Hindlimb muscle (tissue), 1 donor: ENCODE results near the gene INPP5D. TPM values are rescaled to one million over a fixed set of nuclear protein-coding genes. Genes with fewer than 3 reads are reported as not detected.
"Not testable (repeated sequence)": the region's sequence is repeated elsewhere in the genome, so short reads cannot be mapped to it uniquely, and the experiment has no call there.

Source experiments
- DNase-seq: peaks from one replicate; pipeline ENCODE4 v3.0.0-alpha.2; 2013
- polyA plus RNA-seq: library from polyadenylated mRNA; unstranded; fragments of 120-200 nt; gene quantifications from one replicate; pipeline ENCODE4 v1.2.1, GENCODE V29; 2013; ENCODE audit not compliant: insufficient read length

The INPP5D gene
- polyA plus RNA-seq, result 8.9 TPM

GRCh38 chr2:233059797-233060500 is at the start of gene INPP5D:
TSS of gene INPP5D (plus strand) at chr2:233060342. CDS start at chr2:233060479, 137 bp downstream.
- DNase-seq, result no peak

DNA sequence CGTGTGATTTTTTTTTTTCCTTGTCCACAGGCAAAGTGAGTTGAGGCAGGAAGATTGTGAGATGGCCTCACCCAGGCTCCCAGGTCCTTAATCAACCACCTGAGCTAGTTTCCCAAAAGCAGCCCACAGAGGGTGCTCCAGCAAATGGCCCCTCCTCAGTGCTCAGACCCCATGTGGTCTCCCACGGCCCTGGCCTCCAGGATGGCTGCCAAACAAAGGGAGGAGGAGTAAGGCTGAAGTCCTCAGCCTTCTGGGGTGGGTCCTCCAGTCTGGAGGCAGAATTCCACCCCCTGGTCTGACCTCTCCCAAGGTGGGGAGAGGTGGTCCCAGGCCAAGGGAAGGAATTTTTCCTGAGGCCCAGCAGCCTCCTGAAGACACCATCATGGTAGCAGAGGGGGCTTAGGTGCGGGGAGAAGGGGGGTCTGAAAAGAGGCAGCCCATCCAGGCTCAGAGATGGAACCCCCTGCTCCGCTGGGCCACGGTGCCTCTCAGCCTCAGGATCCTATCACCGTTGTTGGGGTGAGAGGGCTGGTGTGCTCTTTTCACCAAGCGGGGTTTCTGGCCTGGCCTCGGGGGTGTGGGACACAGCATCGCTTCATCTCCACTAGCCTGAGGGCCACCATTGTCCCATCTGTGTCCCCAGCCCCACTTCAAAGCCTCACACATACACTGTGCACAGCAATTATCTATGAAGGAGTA is 49.4 kb upstream of the INPP5D start:
- DNase-seq, result no peak

DNA sequence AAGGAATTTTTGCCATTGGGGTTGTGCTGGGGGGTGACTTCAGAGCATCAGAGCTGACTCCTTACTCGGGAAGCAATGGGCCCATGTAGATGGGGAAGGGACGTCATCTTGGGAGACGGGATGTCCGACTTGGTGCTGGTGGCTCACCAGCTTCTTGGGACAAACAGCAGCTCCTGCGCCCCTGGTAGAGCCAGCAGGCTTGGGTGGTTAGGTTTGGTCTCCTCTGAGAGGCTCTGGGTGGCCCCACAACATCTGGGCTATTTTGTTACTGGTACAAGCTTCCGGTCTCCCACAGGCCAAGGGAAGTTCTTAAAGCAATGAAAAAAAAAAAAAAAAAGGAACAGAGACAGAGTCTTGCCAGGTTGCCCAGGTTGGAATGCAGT is 48.9 kb upstream of the INPP5D start:
- no peak for DNase-seq

DNA sequence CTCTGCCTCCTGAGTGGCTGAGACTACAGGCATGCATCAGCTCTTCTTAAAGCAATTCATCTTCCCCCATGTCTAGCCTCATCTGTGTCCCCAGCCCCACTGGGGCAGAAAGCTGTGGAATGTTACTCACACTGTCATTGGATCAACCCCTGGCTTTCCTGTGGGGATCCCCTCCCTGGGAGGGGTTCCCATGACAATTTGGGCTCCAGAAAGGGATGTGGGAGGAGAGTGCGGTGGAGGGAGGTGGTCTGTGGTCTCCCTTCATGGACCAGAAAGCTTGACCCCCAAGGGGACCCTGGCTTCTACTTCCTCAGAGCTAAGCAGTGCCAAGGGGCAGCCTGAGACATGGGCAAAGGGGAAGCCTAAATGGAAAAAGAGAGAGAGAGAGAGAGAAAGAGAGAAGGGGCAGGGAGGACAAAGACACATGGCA is 48.4 kb upstream of the INPP5D start:
- no peak for DNase-seq

DNA sequence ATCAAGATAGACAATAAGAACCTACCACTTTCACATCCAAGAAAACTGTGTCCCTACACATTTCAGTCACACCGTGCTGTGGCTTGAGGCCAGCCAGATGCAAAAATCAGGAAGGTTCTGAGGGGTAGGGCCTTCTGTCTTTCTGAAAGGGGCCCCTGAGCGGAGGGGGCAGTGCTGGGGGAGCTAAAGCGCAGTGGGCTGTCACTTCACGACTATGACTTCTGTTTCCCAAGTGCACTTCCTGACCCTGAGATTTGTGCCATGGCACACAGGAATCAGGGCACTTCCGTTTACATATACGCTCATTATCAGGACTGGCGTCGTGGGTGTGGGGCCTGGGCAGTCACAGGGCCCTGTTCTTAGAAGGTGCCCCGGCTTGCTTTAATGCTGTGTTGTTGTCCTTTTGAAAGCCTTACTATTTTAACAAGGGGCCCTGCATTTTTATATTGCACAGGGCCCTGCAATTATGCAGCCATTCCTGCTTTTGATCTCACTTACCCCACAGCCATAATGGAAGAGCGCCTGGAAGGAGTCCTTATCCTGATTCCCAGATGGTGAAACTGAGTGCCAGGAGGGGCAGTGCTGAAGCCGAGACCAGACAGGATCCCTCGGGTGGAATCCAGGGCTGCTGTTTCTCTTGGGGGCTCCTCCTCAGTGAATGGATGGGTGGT is 47.7 kb upstream of the INPP5D start:
- no peak for DNase-seq

GRCh38 chr2:233013027-233013461 is 47.1 kb upstream of the INPP5D start, which contains the start of gene NGEF:
TSS of gene NGEF (minus strand) at chr2:233013256. CDS start at chr2:232974890, 38,366 bp downstream.
- no peak for DNase-seq

- DNase-seq, result no peak
These were observed 46.5 kb upstream of the INPP5D start for GRCh38 chr2:233013650-233014049.

DNA sequence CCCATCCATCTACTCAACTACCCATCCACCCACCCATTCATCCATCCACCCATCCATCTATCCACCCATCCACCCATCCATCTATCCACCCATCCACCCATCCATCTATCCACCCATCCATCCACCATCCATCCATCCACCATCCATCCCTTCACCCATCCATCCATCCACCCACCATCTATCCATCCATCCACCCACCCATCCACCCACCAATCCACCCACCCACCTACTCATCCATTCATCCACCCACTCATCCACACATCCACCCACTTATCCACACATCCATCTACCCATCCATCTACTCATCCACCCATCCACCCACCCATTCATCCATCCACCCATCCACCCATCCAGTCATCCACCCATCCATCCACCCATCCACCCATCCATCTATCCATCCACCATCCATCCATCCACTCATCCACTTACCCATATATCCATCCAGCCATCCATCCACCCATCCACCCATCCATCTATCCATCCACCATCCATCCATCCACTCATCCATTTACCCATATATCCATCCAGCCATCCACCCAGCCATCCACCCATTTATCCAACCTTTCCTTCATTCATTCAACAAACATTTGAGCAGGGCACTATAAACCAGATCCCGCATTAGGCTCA is 45.0 kb upstream of the INPP5D start:
- no peak for DNase-seq

DNA sequence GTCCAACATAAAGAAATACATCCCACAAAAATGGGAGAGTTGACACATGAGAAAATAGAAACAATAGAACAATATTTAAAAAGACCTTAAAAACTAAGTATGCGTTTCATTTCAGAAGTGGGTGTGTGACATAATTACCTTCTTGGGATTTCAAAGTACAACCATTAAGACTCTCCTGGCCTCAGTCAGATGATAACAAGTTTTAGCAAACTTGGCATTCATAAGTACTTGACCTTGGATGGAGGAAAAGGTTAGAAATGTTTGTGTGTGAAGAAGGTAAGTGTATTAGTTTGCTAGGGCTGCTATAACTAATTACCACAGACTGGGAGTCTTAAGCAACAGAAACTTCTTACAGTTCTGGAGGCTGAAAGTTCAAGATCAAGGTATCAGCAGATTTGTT is 42.2 kb upstream of the INPP5D start:
- no peak for DNase-seq

GRCh38 chr2:233019610-233020009 is 40.5 kb upstream of the INPP5D start:
- DNase-seq, result not testable (repeated sequence)

- no peak for DNase-seq
These were observed 39.7 kb upstream of the INPP5D start for GRCh38 chr2:233020454-233020853.

- no peak for DNase-seq
These were observed 38.4 kb upstream of the INPP5D start for GRCh38 chr2:233021771-233022170.

DNA sequence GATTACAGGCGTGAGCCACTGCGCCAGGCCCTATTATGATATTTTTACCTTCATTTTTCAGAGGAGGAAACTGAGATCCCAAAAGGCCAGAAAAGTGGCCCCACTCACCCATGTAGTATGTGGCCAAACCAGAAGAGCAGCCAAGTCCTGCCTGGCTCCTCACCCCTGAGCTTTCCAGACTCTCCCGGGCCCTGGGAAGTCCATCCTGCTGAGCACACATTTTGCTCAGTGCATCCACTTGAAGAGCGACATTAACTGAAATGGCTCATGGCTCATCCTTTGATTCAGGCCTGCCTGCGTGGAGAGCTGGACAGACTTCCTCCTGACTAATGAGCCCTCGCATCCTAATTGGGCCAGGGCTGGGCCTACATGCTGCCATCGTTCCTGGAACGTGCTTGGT is 37.6 kb upstream of the INPP5D start:
- no peak for DNase-seq

GRCh38 chr2:233023007-233023760 is 37.0 kb upstream of the INPP5D start:
- DNase-seq, result no peak

- no peak for DNase-seq
These were observed 36.3 kb upstream of the INPP5D start for GRCh38 chr2:233023761-233024410.

GRCh38 chr2:233025706-233026105 is 34.4 kb upstream of the INPP5D start:
- DNase-seq, result no peak

- DNase-seq, result no peak
These were observed 33.8 kb upstream of the INPP5D start for GRCh38 chr2:233026198-233026813.

DNA sequence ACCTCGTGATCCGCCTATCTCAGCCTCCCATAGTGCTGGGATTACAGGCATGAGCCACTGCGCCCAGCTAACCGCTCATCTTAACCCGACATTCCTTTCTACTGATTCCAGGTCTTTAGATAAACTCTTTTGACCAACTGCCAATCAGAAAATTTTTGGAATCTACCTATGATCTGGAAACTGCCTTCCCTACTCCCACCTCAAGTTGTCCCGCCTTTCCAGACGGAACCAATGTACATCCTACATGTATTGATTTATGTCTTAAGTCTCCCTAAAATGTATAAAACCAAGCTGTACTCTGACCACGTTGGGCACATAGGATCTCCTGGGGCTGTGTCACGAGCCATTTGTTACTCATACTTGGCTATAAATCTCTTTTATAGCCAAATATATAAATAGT is 30.8 kb upstream of the INPP5D start:
- DNase-seq, result no peak

- no peak for DNase-seq
These were observed 28.3 kb upstream of the INPP5D start for GRCh38 chr2:233031556-233032500.
